NCI-H526 (cell line): ENCODE results near the gene MGRN1.

Source experiments
- DNase-seq, 2 experiments: peaks; one replicate each; lab custom pipeline; 2025; lab: John Stamatoyannopoulos, UW

The MGRN1 gene

GRCh38 chr16:4674926-4675530 lies 50.4 kb downstream of the MGRN1 start:
- DNase-seq: no peak

- no peak for DNase-seq
Observed at GRCh38 chr16:4675864-4676786, 51.5 kb downstream of the MGRN1 start.

GRCh38 chr16:4676831-4677230 lies 52.2 kb downstream of the MGRN1 start:
- DNase-seq: no peak

GRCh38 chr16:4677390-4677789 lies 52.8 kb downstream of the MGRN1 start:
- no peak for DNase-seq

- no peak for DNase-seq
Observed at GRCh38 chr16:4677994-4678393, 53.4 kb downstream of the MGRN1 start.

GRCh38 chr16:4678596-4678995 lies 54.0 kb downstream of the MGRN1 start:
- no peak for DNase-seq

- no peak for DNase-seq
Observed at GRCh38 chr16:4679156-4679849, 54.7 kb downstream of the MGRN1 start.

- no peak for DNase-seq
Observed at GRCh38 chr16:4679850-4680636, 55.4 kb downstream of the MGRN1 start.

GRCh38 chr16:4680673-4681470 lies 56.2 kb downstream of the MGRN1 start:
- DNase-seq: no peak

GRCh38 chr16:4681471-4682083 lies 57.0 kb downstream of the MGRN1 start:
- no peak for DNase-seq

GRCh38 chr16:4682084-4682591 lies 57.5 kb downstream of the MGRN1 start:
- no peak for DNase-seq

- peak in 1 of 2 experiments; percentile 35 for DNase-seq
Observed at GRCh38 chr16:4682616-4683254, 58.1 kb downstream of the MGRN1 start.

GRCh38 chr16:4683255-4684057 lies 58.8 kb downstream of the MGRN1 start:
- DNase-seq: no peak

- DNase-seq: no peak
Observed at GRCh38 chr16:4684058-4684715, 59.6 kb downstream of the MGRN1 start.

GRCh38 chr16:4684763-4685162 lies 60.1 kb downstream of the MGRN1 start:
- no peak for DNase-seq

- no peak for DNase-seq
Observed at GRCh38 chr16:4685292-4685691, 60.7 kb downstream of the MGRN1 start.

- no peak for DNase-seq
Observed at GRCh38 chr16:4685776-4686496, 61.3 kb downstream of the MGRN1 start.
